Loucy (cell line): ENCODE data around the gene FANK1.
"Not testable (repeated sequence)": the region's sequence is repeated elsewhere in the genome, so short reads cannot be mapped to it uniquely, and the experiment has no call there.

Source experiments
- H2AFZ ChIP-seq: fragments of 200-600 bp; sonication (generic); 2 replicates; pipeline ENCODE4 v1.6.0; 2016; ENCODE audit warnings: antibody characterized with exemption, mild to moderate bottlenecking, low read length, moderate library complexity
- H3F3A ChIP-seq: fragments of 200-600 bp; 2 replicates; pipeline ENCODE4 v1.6.0; 2016; ENCODE audit warnings: antibody characterized with exemption, low read depth, mild to moderate bottlenecking
- H3K27me3 ChIP-seq: fragments of 200-600 bp; sonication (generic); 2 replicates; pipeline ENCODE4 v1.6.1; 2014; ENCODE audit warnings: low read length, mild to moderate bottlenecking; ENCODE audit not compliant: insufficient read depth, poor library complexity, severe bottlenecking
- H3K36me3 ChIP-seq: fragments of 200-600 bp; sonication (generic); 2 replicates; pipeline ENCODE4 v1.6.1; 2016; ENCODE audit warnings: low read length; ENCODE audit not compliant: insufficient read depth
- H3K4me1 ChIP-seq: fragments of 200-600 bp; sonication (generic); 2 replicates; pipeline ENCODE4 v1.5.1; 2014; ENCODE audit warnings: low read length, mild to moderate bottlenecking; ENCODE audit not compliant: insufficient read depth, poor library complexity, severe bottlenecking
- H3K4me2 ChIP-seq: fragments of 200-600 bp; sonication (generic); 2 replicates; pipeline ENCODE4 v1.6.0; 2014; ENCODE audit warnings: antibody characterized with exemption, low read length, low read depth, mild to moderate bottlenecking; ENCODE audit not compliant: poor library complexity, severe bottlenecking
- H3K4me3 ChIP-seq: fragments of 200-600 bp; sonication (generic); 2 replicates; pipeline ENCODE4 v1.5.1; 2014; ENCODE audit warnings: low read length, mild to moderate bottlenecking, mixed read lengths; ENCODE audit not compliant: poor library complexity, severe bottlenecking
- H3K79me2 ChIP-seq: fragments of 200-600 bp; sonication (generic); 2 replicates; pipeline ENCODE4 v1.6.1; 2014; ENCODE audit warnings: low read length; ENCODE audit not compliant: insufficient read depth
- H3K9ac ChIP-seq: fragments of 200-600 bp; sonication (generic); 2 replicates; pipeline ENCODE4 v1.6.0; 2014; ENCODE audit warnings: mild to moderate bottlenecking, low read depth, low read length, moderate library complexity; ENCODE audit not compliant: poor library complexity, severe bottlenecking
- H3K9me2 ChIP-seq: fragments of 200-600 bp; sonication (generic); replicated peaks from 2 replicates; pipeline ENCODE4 v1.6.1; 2016; ENCODE audit warnings: low read depth, low read length, mixed read lengths
- H3K9me3 ChIP-seq: fragments of 200-600 bp; sonication (generic); 2 replicates; pipeline ENCODE4 v1.6.1; 2014; ENCODE audit warnings: mild to moderate bottlenecking, antibody characterized with exemption, low read length, low read depth; ENCODE audit not compliant: insufficient read depth
- H4K20me1 ChIP-seq: fragments of 200-600 bp; sonication (generic); 2 replicates; pipeline ENCODE4 v1.6.0; 2014; ENCODE audit warnings: antibody characterized with exemption, low read length, mild to moderate bottlenecking; ENCODE audit not compliant: insufficient read depth, poor library complexity, severe bottlenecking
- CTCF ChIP-seq: fragments of 200-600 bp; sonication (generic); conservative IDR thresholded peaks from 2 replicates; pipeline ENCODE4 v1.5.1; 2014; ENCODE audit warnings: mild to moderate bottlenecking, antibody characterized with exemption, low read length
- EZH2phosphoT487 ChIP-seq: fragments of 200-600 bp; IDR thresholded peaks from 2 replicates; pipeline ENCODE4 v1.6.1; 2018; ENCODE audit warnings: antibody characterized with exemption, mild to moderate bottlenecking, moderate library complexity, borderline replicate concordance

Gene FANK1

GRCh38 chr10:126043389-126043788 lies 147.0 kb downstream of the FANK1 start:
- Histone ChIP-seq H3K36me3 (no peaks in the 10 kb centered on the region), H3K27me3 (no peaks in the 10 kb centered on the region), H3K4me1 (no peaks in the 10 kb centered on the region), H3K79me2 (no peaks in the 10 kb centered on the region), H4K20me1 (no peaks in the 10 kb centered on the region), H2AFZ (no peak overlapping the region), H3K9ac (no peak overlapping the region), H3F3A (no peaks in the 10 kb centered on the region), H3K9me2 (no peaks in the 10 kb centered on the region), H3K4me3 (no peak overlapping the region), H3K9me3 (peaks cover 2% of the 10 kb centered on the region; the same call in 1 of the 2 replicates), H3K4me2 (no peak overlapping the region)
- no peak for TF ChIP-seq EZH2phosphoT487
- TF ChIP-seq CTCF = no peak

GRCh38 chr10:126045861-126046260 lies 149.5 kb downstream of the FANK1 start:
- Histone ChIP-seq H4K20me1 (no peaks in the 10 kb centered on the region), H3K4me2 (no peak overlapping the region), H3K9me2 (no peaks in the 10 kb centered on the region), H3K27me3 (no peaks in the 10 kb centered on the region), H3K4me3 (no peak overlapping the region), H3F3A (no peaks in the 10 kb centered on the region), H3K79me2 (no peaks in the 10 kb centered on the region), H3K9ac (no peak overlapping the region), H2AFZ (no peak overlapping the region), H3K4me1 (no peaks in the 10 kb centered on the region), H3K36me3 (no peaks in the 10 kb centered on the region), H3K9me3 (peaks cover 3% of the 10 kb centered on the region; the same call in 1 of the 2 replicates)
- TF ChIP-seq EZH2phosphoT487 (no peak), CTCF (no peak)

- H3K36me3 ChIP-seq = no peaks in the 10 kb centered on the region
- no peak overlapping the region for H3K4me3 ChIP-seq
- no peaks in the 10 kb centered on the region for H3K79me2 ChIP-seq
- H3K27me3 ChIP-seq = no peaks in the 10 kb centered on the region
- H3K4me2 ChIP-seq = no peak overlapping the region
- no peaks in the 10 kb centered on the region for H3K9me2 ChIP-seq
- TF ChIP-seq EZH2phosphoT487 (no peak), CTCF (no peak)
- H3F3A ChIP-seq = no peaks in the 10 kb centered on the region
- H3K9me3 ChIP-seq = peaks cover 3% of the 10 kb centered on the region; the same call in 1 of the 2 replicates
- H2AFZ ChIP-seq = no peak overlapping the region
- no peaks in the 10 kb centered on the region for H4K20me1 ChIP-seq
- no peak overlapping the region for H3K9ac ChIP-seq
- no peaks in the 10 kb centered on the region for H3K4me1 ChIP-seq
These were observed 150.5 kb downstream of the FANK1 start for GRCh38 chr10:126046831-126047230.

- H2AFZ ChIP-seq, H3K36me3 ChIP-seq, H3F3A ChIP-seq, H3K27me3 ChIP-seq, H3K4me2 ChIP-seq, H3K4me1 ChIP-seq, H4K20me1 ChIP-seq, H3K9ac ChIP-seq, H3K9me3 ChIP-seq, H3K79me2 ChIP-seq, H3K9me2 ChIP-seq, H3K4me3 ChIP-seq: not testable (repeated sequence)
These were observed 151.4 kb downstream of the FANK1 start for GRCh38 chr10:126047749-126048148.
